HUDEP-2 (cell line): ENCODE results near the gene ZNF155.
"Not testable (repeated sequence)": the region's sequence is repeated elsewhere in the genome, so short reads cannot be mapped to it uniquely, and the experiment has no call there.

Experiments
- DNase-seq, 76 experiments: peaks; one replicate each; lab custom pipeline; 2025; ENCODE audit not compliant: unreplicated experiment in 76 of 76; lab: John Stamatoyannopoulos, UW

The ZNF155 gene

GRCh38 chr19:43983912-43984686, at the start of gene ZNF155:
Gene ZNF155, plus strand, starts transcription at chr19:43984188. Its CDS starts 4,356 bp downstream, at chr19:43988544.
- DNase-seq, result peak in 75 of 76 experiments; percentile 48 to 94 (median 83)

DNA sequence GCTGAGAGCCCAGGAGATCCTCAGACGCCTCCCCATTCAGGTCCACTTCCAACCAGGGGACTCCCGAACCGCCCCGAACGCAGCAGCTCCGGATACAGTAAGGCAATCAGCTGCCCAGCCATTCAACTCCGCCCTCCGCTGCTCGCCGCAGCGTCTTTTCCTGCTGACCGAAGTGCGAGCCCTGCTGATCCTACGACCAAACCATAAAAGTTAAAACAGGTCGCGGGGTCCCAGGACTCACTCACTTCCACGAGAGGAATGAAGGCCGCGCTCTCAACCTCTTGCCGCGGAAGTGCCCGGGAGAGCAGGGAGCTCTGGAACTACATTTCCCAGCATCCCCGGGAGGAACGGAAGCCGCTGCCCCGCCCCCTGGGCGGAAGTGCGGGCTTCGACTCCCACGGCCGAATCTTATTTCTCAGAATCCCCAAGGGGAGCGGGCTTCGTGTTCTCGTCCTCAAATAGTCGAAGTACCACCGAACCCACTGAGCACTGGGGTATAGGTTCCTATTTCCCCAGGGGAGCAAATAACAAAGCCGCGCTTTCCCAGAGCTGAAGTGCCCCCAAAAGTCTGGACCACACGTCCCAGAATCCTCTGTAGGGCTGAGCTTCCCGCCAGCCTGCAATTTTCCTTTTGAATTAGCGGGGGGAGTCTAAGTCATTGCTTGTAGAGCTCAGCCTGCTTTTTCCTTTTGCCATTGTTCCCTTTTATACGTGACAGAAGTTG, 48.8 kb upstream of the ZNF155 start, which contains the start of gene ZNF45:
Gene ZNF45 (minus strand): TSS at position 298 of the 724 bp plus-strand sequence. CDS start 13,097 bp downstream, outside the sequence.
- DNase-seq, result peak in 75 of 76 experiments; percentile 48 to 97 (median 86)

DNA sequence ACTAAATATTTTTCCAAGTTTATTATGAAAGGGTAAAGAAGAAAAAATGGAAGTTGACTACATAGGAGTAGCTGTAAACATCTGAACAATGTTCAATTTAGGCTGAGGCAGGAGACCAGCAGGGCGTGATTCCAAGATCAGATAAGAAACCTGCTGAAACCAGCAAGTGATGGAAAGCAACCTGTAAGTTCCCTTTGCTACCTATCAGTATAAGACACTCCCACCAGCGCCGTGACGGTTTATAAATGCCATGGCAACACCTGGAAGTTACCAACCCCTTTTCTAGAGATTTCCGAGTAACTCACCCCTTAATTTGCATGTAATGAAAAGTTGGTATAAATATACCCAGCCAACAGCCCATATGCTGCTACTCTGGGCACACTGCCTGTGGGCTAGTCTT, 47.8 kb upstream of the ZNF155 start:
- peak in 6 of 76 experiments; percentile 5 to 24 (median 11) for DNase-seq

DNA sequence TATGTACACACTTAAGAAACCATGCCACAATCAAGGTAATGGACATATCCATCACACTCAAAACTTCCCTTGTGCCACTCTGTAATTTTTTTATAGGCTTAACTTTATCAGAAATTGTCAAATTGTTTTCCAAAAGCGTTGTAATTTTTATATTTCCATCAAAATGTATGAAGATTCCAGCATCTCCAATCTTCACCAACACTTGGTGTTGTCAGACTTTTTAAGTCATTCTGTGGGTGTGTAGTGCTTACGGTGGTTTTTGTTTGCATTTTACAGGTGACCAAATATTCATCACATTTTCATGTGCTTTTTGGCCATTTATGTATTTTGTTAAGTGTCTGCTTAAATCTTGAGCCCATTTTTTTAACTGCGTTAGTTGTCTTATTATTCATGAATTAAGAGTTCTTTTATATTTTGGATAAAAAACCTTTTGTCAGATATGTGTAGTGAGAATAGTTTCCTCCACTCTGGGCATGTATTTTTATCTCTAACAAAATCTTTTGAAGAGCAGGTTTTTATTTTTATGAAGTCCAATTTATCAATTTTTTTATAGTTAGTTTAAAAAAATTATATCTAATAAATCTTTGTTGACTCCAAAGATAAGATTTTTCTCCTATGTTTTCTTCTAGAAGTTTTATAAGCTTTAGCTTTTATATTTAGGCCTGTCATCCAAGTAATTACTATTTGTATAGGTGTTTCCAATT, 44.3 kb upstream of the ZNF155 start:
- DNase-seq, result no peak

DNA sequence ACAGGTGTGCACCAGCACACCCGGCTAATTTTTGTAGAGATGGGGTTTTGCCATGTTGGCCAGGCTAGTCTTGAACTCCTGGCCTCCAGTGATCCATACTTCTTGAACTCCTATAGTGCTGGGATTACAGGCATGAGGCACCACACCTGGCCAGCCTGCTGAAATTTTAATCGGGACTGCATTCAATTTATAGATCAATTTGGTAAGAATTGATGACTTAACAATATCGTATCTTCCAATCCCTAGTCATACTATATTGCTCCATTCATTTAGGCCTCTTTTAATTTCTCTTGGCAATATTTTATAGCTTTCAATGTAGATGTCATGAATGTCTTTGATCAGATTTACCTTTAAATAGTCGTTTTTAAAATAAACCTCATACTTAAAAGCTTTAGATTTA, 43.3 kb upstream of the ZNF155 start:
- no peak for DNase-seq

GRCh38 chr19:43941209-43941608, 42.8 kb upstream of the ZNF155 start:
- no peak for DNase-seq

GRCh38 chr19:43947412-43947811, 36.6 kb upstream of the ZNF155 start:
- DNase-seq, result not testable (repeated sequence)

DNA sequence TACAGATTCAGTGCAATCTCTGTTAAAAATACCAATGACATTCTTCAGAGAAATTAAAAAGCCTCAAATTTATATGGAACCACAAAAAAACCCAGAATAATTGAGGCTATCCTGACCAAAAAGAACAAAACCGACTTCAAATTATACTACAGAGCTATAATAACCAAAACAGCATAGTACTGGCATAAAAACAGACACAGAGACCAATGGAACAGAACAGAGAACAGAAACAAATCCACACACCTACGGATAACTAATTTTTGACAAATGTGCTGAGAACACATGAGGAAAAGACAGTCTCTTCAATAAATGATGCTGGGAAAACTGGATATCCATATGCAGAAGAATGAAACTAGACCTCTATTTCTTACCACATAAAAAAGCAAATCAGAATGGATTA, 34.2 kb upstream of the ZNF155 start:
- DNase-seq, result not testable (repeated sequence)

DNA sequence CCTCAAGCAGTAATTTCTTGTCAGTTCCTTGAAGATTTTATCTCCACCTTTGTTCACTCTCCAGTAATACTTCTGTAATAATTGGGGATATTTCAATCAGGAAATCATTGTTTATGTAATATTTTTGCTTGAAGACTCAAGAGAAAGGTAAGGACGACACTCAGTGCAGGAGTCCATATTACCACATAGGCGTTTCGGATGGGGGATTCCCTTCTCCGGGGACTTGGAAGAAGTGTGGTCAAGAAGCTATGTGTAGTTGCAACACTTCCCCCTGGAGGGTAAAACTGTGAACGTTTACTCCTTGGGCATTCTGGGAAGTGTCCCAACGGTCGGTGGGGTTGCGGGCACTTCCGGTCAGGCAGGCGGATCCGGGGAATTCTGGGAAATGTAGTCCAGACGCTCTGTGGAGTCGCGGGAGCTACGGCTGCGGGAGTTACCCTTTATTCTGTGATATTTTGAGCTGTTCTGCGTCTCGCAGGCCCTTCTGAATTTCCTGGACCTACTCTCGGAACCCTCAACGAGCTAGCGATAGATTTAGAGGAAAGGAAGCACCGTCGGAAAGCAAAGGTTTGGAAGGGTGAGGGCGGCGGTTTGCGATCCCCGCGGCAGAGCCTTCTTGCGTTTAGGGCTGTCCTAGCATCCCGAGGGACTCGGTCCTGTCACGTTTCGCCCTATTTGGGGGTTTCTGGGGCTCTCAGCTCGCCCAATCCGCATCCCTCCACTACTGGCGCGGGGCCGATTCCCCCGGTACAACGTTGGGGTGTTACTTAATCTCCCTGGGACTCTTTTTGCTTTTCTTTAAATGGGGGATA, 32.9 kb upstream of the ZNF155 start, which contains the start of gene ZNF221:
Gene ZNF221 (plus strand): TSS at position 395 of the 812 bp plus-strand sequence. CDS start 11,499 bp downstream, outside the sequence.
- peak in 75 of 76 experiments; percentile 21 to 97 (median 85) for DNase-seq

- DNase-seq, result no peak
Measured at GRCh38 chr19:43956827-43957226, 27.2 kb upstream of the ZNF155 start.

- DNase-seq, result no peak
Measured at GRCh38 chr19:43957891-43958290, 26.1 kb upstream of the ZNF155 start.

DNA sequence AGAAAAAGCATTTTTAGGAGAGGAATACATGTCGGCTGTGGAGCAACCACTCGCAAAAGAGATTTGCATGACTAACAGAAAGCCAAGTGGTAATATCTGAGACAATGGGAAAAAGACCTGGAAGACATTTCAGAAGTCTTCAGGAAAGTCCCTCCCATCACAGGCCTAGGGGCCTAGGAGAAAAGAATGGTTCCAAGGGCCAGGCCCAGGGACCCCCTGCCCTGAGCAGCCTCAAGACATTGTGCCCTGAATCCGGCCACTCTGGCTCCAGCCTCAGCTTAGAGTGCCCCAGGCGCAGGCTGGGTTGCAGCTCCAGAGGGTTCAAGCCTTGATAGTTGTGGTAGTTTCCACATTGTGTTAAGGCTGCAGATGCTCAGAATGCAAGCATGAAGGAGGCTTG, 23.6 kb upstream of the ZNF155 start:
- DNase-seq, result no peak

- no peak for DNase-seq
Measured at GRCh38 chr19:43966079-43966694, 17.8 kb upstream of the ZNF155 start.

DNA sequence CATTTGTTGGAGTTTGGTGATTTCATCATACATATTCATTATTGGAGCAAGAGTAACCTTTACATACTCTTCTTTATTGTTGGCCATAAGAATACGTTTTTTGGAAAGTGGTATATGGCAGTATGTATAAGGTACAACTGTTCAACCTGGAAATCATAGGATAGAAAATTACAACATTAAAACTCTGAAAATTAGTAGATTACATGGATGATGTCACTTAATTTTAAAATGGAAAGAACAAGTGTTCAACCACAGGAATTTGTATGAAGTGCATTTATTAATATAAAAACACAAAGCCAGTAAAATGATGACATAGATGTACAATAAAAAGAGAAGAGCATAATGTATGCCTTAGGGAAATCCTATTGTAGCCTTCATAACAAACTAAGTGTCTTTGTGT, 7.3 kb upstream of the ZNF155 start:
- DNase-seq, result no peak

GRCh38 chr19:43983544-43983911, 460 bp upstream of the ZNF155 start:
- no peak for DNase-seq

GRCh38 chr19:43984687-43985000, 656 bp downstream of the ZNF155 start:
- DNase-seq, result peak in 12 of 76 experiments; percentile 8 to 61 (median 29)

DNA sequence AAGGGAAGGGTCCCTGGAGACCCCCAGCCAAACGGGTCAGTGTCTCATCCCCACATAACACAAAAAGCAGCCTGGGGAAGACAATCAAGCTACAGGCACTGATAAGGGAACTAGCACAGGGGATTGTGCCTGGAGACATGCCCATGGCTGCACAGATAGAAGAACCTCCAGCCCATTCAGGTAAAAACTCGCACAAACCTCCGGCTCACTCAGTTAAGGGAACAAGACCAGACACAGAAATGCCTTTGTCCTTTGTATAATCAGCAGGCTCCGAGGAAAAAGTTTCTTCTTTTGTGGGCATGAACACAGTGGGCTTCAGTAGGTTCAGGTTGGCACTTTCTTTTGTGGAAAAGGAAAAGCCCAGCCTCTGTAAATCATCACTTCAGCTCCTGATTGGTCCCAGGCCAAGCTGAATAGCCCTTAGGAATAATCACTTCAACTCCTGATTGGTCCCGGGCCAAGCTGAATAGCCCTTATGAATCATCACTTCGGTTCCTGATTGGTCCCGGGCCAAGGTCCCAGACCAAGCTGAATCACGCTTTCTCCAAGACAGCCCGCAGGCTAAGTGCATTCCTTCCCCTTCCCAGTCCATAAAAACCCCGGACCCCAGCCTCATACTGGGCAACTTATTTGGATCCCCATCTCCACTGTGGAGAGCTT, 13.8 kb downstream of the ZNF155 start:
- no peak for DNase-seq

DNA sequence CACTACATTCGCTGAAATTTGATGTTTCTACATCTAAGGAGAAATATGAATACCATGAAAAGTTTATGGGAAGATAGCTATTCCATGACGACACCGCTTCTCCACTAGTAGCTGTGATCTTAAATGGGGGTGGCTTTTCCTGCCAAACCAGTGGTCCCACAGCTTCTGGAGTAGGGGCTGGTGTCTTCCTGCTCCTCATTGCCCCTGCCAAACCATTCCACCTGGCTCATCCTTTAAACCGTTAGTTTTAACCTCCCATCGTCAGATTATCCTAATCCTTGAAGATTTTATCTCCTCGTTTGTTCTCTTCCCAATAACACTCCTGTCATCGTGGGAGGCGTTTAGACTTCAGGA, 18.2 kb downstream of the ZNF155 start:
- no peak for DNase-seq
